ENCODE results near the gene RFXANK.
"Not testable (repeated sequence)": the region's sequence is repeated elsewhere in the genome, so short reads cannot be mapped to it uniquely, and the experiment has no call there.

The RFXANK gene, protein sequence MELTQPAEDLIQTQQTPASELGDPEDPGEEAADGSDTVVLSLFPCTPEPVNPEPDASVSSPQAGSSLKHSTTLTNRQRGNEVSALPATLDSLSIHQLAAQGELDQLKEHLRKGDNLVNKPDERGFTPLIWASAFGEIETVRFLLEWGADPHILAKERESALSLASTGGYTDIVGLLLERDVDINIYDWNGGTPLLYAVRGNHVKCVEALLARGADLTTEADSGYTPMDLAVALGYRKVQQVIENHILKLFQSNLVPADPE

DNA sequence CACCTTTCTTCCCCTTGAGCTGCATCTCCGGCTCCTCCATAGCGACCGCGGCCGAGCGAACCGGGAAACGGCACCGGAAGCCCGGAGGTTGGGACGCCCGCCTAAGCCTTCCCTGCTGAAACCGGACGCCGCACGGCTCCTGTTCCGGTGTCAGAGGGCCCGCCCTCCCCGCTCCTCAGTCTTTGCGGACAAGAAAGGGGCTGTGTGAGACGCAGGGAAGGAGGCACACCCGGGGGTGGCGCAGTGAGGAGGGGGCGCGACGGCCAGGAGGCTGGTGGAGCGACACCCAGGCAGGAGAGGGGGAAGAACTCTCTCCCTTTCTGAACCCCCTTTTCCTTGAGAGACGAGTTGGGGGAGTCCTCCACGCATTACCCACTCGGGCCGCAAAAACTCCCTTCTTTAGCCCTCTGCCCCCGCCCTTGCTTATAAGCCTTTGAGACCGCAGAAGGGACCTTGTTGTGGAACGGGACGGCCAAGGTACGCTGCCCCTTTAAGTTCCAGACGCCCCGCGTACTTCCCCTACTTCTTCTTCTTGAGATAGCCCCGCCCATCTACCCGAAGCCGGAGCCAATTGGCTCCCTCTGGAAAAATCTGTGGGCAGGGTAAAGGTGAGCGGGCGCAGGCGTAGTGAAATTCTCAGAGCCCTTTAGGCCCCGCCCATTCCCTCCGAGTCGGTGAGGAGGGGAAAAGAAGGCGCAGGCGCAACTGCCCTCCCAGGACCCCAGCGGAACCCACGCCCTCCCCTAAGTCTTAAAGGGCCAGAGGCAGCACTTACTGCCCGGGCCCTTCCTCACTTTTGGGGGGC is at the start of gene RFXANK, which contains the start of gene BORCS8:
TSS of gene RFXANK (plus strand) at position 181 of the 805 bp plus-strand sequence. CDS start 1,689 bp downstream, outside the sequence.
TSS of gene BORCS8 (minus strand) at position 75 of the 805 bp plus-strand sequence. CDS start at position 40, 35 bp downstream.
- peak; percentile 100 for DNase-seq (ENCODE audit: low read depth)

- DNase-seq (ENCODE audit: low read depth), result no peak
These were observed 49.7 kb upstream of the RFXANK start for GRCh38 chr19:19142347-19142746.

GRCh38 chr19:19145281-19145680 is 46.8 kb upstream of the RFXANK start:
- DNase-seq (ENCODE audit: low read depth), result no peak

DNA sequence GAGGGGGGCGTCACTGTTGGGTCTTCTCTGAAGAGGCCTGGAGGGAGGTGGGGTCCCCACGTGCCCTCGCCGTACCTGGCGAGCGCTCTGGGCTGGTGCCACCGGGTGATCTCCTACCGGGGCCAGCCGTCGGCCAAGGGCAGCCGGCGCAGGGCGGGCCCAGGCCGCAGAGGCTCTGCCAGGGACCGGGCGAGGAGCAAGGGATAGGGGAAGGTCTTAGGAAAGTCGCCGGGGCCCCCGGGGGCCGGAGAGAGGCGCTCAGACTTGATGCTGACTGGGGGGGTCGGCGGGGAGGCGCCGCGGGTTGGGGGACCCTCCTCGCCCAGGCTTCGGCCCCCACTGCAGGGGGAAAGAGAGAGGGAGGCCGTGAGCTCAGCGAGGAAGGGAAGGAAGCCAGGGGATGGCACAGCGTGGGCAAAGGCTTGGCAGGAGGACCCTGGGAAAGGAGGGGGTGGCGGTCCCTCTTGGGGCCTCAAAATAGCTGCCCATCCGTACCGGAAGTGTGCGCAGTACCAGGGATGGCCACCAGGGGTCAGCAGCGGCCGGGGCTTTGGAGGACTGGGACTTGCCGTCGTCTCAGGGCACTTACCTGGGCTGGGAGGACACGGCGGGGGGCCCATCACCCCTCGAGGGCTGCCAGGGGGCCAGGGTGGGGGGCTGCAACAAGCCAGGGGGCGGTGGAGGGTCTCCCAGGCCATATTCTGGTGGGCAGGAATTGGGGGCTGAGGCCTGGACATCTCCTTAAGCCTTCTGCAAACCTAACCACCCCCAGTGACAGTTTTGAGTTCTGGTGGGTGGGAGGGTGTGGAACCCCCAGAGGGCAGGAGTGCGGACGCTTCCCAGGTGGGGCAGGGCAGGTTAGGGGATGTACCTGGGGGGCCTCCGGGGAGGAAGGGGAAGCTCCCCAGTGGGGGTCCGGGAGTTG is 46.1 kb upstream of the RFXANK start:
- peak; percentile 67 for DNase-seq (ENCODE audit: low read depth)

- DNase-seq (ENCODE audit: low read depth), result no peak
These were observed 45.2 kb upstream of the RFXANK start for GRCh38 chr19:19146865-19147264.

- no peak for DNase-seq (ENCODE audit: low read depth)
These were observed 44.7 kb upstream of the RFXANK start for GRCh38 chr19:19147344-19147743.

- not testable (repeated sequence) for DNase-seq (ENCODE audit: low read depth)
These were observed 43.6 kb upstream of the RFXANK start for GRCh38 chr19:19148504-19148903.

DNA sequence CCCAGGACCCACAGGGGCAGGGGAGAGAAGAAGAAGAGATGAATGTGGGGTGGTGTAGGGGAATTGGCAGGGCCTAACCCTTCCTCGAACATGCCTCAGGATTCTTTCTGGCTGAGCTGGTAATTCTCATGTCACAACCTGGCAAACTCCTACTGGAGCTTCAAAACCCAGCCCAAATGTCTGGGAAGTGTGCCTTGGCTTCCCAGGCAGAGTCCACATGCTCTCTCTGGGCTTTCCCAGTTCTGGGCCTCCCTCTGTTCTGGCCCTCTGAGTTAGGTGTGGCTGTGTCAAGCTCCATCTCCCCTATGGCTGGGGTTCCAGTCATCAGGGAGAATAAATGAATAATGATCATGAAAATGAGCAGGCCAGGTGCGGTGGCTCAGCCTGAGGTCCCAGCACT is 42.6 kb upstream of the RFXANK start:
- no peak for DNase-seq (ENCODE audit: low read depth)

- DNase-seq (ENCODE audit: low read depth), result no peak
These were observed 40.6 kb upstream of the RFXANK start for GRCh38 chr19:19151418-19151817.

- no peak for DNase-seq (ENCODE audit: low read depth)
These were observed 39.2 kb upstream of the RFXANK start for GRCh38 chr19:19152668-19153384.

DNA sequence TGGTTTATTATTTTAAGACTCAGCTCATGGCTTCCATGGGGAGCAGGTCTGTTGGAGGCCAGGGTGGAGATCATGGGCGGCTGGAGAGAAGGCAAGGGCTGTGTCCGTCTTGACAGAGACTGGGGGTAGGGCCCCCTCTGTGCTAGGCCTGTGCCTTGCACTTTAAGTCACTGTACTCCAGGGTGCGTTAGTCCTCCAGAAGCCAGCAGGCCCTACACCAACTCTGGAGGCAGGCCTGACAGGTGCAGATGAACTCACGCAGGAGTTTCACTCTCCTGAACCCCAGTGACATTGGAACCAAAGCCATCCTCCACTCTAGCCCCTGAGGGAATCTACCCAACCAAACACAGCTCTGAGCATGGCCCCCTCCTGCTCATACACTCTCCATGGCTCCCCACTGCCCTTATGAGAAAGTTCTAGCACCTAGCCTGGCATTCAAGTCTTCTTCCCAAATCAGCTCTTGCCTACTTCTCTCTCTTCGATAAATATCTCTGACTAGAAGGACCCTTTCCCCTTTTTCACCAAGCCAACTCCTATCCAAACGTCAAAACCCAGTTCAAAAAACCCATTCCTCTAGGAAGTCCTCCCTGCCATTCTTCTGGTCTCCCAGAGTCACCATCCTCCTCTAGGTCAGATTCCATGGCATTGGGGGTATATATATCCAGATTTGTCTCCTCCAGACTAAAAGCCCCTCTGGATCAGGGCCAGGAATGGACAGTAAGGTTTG is 37.1 kb upstream of the RFXANK start:
- DNase-seq (ENCODE audit: low read depth), result no peak

DNA sequence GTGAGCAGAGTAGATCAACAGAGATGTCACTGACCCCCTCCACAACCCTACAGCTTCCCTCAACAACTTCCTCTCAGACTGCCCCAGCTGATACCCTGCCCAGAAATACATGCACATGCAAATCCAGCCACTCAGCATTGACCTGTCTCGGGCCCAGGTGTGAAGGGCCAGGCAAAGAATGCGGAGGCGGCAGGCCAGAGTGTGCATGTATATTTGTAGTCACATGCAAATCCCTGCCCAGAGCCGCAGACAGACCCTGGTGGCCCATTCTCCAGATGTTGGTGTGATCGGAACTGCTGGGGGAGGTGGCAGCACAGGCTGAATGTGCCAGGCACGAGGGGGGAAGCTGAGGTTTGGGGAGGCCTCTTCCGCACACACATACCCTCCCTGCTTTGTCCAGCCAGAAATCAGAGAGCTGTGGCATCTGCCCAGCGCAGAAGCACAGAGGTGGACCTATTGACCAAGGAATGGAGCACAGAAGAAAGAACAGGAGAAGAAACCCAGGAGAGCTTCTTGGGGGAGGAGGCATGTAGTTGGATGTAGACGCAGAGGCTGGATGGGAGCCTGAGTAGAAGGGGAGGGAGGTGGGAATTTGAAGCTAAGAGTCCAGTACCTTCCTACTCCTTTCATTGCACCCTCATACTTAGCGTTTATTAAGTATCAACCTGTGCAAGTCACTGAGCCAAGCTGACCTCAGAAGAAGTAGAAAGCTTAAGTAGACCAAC is 36.4 kb upstream of the RFXANK start:
- DNase-seq (ENCODE audit: low read depth), result no peak

- DNase-seq (ENCODE audit: low read depth), result no peak
These were observed 34.2 kb upstream of the RFXANK start for GRCh38 chr19:19157808-19158207.

- DNase-seq (ENCODE audit: low read depth), result no peak
These were observed 32.5 kb upstream of the RFXANK start for GRCh38 chr19:19159534-19159933.

DNA sequence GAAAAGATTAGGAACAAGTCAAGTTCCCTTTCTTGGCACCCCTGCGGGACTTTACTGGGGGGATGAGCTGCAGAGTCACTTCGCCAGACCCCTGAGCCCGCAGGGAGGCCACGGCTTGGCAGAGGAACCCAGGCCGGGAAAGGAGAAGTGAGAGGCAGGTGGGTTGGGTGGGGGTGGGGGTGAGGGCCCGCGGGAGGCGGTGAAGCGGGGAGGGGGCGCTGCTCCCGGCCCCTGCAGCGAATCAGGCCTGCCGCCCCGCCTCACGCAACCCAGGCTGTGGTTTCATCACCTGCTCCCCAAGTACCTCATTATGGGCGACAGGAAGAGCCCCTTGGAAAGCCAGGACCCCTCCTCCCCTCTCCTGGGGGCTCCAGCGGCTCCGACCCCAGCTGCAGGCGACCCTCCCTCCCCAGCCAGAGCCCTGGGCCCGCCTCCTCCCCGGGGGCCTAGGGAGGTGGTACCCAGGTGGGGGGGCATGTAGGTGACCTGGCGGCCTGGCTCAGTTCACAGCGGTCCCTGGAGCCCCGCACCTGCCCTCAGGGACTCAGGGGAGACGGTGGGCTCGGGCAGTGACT is 31.5 kb upstream of the RFXANK start:
- no peak for DNase-seq (ENCODE audit: low read depth)

GRCh38 chr19:19162495-19162894 is 29.6 kb upstream of the RFXANK start:
- DNase-seq (ENCODE audit: low read depth), result no peak

GRCh38 chr19:19165396-19165795 is 26.7 kb upstream of the RFXANK start:
- DNase-seq (ENCODE audit: low read depth), result no peak

DNA sequence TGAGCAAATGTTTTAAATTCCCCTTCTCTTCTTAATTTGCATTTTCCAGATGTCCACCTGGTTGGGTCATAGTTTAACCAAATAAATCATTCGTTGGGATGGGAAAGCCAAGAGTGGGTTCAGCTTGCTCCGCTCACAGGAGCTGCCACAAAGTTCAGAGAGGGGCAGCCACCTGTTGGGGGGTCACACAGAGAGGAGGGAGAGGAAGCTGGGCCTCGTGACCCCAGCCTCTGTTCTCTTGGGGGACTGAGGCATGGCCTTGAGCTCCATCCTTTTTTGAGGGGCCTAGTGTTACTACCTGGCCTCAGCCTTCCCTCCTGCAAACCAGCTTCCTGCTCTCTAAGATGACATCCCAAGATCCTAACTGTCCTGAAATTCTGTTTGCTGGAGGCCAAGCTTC is 24.4 kb upstream of the RFXANK start:
- DNase-seq (ENCODE audit: low read depth), result no peak

DNA sequence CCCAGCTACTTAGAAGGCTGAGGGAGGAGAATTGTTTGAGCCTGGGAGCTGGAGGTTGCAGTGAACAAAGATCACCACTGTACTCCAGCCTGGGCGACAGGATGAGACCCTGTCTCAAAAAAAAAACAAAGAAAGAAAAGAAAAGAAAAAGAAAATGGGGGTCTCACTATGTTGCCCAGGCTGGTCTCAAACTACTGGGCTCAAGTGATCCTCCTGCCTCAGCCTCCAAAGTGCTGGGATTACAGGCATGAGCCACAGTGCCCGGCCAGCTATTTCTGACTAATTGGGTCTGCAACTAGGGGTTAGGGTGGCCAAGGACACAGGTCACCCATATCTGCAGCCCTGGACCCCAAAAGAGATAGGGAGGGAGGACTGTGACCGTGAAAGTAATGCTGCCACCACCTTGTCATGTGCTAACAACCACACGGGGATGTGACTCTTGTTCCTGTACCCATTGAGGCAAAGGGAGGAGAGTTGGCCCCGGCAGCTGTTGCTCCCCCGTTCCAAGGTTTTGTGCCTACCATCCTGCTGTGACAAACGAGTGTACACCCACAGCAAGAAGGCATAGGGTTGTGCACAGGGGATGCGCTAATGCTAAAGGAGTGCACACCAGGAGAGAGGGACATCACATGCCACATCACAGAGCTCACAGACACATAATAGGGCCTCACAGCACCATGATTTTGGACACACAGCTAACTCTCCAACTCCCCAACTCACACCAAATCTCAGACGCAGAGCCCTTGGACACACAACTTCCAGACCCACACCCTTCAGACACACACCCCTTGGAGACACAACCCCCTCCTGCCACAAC is 22.6 kb upstream of the RFXANK start:
- DNase-seq (ENCODE audit: low read depth), result no peak

All from ELR (cell line).